T follicular helper cell (primary cell): Measurements from ENCODE around the gene MAP2K4.

Experiments
- DNase-seq: peaks from one replicate; pipeline ENCODE4 v3.0.0-alpha.2; 2020; ENCODE audit warnings: low read depth

The MAP2K4 gene

DNA sequence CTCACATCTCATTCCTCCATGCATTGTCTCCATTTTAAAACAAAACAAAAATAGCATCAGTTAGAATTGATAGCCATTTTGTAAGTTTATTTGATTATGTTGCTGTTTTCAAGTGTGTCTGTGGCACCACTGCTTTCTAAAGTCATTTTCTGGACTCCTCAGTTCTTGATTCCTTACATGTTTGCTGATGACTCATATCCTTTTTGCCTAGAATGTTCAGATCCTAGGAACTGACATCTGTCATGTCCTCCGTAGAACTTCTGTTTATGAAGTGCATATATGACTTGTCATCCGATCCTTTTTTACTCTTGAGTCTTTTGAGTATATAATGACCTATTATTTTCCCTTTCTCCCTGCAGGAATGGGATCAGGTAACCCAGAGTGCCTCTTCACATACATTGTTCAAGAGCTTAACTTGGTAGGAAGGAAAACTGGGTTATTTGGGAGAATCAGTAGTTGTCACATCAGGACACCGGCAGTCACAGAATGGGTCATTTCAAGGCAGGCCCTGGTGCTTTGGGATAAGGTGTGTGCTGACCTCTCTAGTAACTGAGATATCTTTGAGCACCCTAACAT, 69.2 kb downstream of the MAP2K4 start:
- DNase-seq, result no peak

DNA sequence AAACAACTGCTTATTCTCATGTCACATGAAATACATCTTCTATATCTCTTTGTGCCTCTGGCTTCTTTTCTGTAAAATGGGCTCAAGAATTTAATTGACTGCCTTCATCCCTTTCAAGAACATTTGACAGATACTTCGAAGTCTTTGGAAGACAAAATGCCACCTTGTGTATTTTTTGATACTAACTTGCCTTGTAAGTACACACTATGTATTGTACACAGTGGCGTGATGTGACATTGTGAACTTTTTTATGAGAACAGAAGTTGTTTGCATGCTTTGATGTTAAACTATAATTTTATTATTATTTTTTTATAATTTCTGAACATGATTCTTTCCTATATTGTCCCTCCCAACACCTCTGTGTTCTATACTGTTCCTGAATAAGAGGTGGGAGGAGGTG, 73.7 kb downstream of the MAP2K4 start:
- DNase-seq, result no peak

DNA sequence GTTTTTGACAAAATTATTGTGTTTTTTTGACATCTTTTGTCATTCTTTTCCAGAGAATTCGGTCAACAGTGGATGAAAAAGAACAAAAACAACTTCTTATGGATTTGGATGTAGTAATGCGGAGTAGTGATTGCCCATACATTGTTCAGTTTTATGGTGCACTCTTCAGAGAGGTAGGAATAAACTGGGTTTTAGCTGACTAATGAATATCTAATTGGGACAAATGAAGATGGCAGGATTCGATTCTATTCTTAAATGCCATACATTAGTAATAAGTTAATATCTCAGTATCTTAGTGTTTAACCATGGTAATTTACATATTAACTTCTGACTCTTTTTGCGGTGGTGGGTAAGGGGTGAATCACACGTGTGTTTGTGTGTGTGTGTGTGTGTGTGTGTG, 74.8 kb downstream of the MAP2K4 start:
- no peak for DNase-seq

DNA sequence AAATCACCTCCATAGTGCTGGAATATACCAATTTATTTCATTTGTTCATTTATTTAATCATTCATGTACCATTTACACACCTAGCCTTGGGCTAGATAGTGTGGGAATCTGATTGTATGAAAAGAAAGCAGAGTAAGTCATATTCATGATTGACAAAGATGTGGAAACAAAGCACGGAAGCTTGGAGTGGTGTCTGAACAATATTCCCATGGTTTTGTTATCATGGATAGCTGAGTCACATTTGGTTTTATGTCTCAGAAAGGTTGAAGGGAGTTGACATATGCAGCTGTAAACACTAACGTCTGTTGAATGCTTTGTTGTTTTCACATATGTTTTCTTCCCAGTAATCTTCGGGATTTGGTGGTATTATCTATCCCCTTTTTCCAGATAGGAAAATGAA, 76.6 kb downstream of the MAP2K4 start:
- DNase-seq, result no peak

DNA sequence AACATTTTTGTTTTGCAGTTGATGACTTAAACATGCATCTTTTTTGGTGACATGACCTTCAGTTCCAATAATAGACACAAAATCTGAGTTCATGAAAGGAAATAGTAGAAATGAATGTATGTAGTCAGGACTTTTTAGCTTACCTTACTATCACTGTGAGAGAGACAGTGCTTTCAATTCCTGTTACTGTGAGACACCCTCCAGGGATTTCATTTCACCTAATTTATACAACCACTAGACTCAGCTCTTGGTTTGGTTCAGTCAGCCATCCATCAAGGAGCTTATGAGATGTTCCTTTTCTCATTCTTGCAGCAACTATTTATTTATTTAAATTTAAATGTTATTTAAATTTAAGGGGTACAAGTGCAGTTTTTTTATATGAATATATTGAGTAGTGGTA, 77.9 kb downstream of the MAP2K4 start:
- DNase-seq, result no peak

DNA sequence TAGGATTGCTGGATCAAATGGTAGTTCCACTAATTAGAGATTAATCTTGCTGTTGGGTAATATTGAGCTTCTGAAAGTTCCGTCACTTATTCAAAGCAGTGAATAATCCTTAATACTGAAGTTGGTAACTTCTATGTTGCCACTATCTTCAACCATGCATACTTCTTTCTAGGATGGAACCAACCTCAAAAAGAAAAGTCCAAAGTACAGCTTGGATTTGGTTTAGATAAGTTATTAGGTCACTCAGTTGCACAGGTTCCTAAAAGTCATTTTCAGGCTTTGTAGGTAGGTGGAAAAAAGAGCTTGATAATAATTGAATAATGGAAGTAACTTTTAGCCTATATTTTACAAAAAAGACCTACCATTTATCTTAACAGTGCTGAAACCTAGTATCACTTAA, 78.7 kb downstream of the MAP2K4 start:
- DNase-seq, result no peak

DNA sequence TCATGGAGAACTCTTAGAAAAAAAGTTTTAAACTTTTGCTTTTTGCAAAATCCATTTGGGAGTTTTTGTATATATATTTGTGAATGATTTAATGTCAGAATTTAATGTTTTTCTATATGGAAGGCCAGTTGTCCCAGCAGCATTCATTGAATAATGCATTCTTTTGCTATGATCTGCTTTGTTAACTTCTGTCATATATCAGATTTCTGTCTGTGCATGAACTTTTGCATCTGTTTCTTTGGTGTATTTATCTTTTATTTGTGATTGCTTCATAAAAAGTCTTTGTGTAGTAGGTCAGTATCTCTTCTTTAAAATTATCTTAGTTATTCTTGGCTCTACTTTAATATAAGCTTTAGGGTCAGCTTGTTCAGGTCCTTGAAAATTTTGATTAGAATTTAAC, 84.2 kb downstream of the MAP2K4 start:
- no peak for DNase-seq

DNA sequence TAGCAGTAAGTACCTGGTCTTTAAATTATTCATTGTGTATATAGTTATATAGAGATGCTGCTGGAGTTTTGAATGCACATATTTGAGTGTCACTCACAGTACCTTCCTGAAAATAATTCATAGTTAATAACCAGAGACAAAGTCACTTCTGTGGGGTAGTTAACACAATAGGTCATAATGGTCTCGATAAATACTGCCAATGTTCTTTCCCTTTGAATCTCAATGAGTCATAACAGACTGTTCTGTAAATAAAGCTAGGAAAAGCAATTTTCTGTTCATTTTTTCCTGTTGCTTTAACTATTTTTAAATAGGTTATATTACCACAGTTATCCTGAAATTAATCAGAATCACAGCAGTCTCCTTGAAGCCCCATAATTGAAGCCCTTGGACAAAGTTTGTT, 87.2 kb downstream of the MAP2K4 start:
- DNase-seq, result no peak

DNA sequence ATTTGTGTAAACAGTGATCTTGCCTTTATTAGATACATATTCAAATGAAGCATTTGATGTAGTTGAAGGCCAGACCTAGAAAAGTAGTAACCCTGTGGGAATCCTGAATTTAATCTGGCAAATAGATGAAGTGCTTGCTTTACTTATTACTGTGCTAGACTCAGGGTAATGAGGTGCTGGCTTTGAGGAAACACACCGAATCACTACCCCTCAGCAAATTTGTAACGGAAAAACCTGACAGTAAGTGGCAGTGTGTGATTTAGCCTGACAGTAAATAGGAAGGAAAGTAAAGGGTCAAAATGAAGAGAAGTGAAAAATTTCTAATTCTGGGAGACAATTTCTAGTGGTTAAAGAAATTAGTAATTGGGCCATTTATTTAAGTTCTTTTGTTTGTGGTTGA, 90.2 kb downstream of the MAP2K4 start:
- DNase-seq, result no peak

DNA sequence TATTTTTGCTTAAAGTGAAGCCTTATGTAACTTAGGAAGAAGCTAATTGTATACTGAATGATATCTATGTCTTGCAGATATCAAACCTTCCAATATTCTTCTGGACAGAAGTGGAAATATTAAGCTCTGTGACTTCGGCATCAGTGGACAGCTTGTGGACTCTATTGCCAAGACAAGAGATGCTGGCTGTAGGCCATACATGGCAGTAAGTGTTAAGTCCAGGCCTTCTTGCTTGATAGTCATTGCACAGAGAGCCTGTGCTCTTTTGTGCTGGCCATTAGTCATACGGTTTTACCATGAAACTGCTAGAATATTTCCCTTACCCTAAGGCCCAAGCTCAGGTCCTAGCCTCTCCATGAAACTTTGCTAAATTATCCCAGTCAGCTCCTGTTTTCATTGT, 92.5 kb downstream of the MAP2K4 start:
- DNase-seq, result no peak

DNA sequence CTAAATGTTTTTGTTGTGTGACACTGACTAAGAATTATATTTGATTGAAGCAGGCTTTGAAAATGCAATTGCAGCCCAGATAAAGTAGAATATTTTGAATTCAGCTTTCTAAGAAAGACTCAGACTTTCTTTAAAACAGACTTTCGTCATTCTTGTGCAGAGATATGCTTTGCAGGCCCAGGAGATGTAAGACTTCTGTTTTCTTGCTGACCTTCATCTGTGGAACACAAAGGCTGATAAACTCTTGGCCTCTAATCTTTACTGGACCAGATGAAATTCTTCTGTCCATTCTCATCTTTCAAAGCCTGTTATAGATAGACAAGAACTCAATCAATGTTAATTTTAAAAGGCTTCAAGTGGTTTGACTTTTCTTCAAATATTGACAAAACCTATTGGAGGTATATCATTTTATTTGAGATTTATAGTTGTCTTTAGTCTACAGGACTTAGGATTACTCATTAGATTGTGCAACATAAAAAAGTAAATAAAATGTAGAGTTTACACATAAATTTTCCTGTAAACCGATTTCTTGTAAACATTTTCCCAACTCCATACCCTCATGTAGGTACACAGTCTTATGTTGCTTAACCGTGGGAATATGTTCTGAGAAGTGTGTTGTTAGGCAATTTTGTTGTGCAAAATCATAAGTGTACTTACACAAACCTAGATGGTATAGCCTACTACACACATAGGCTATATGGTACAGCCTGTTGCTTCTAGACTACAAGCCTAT, 94.2 kb downstream of the MAP2K4 start:
- DNase-seq, result no peak

DNA sequence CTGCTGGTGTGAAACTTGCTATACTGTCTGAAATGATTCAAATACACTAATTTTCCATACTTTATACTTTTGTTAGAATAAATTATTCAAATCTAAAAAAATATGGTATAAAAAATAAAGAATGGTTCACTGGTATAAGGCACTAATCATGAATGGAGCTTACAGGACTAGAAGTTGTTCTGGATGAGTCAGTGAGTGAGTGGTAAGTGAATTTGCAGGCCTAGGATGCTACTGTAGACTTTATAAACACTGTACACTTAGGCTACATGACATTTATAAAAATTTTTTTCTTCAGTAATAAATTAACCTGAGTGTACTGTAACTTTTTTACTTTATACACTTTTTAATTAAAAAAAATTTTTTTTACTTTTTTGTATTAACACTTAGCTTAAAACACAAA, 95.5 kb downstream of the MAP2K4 start:
- DNase-seq, result no peak

DNA sequence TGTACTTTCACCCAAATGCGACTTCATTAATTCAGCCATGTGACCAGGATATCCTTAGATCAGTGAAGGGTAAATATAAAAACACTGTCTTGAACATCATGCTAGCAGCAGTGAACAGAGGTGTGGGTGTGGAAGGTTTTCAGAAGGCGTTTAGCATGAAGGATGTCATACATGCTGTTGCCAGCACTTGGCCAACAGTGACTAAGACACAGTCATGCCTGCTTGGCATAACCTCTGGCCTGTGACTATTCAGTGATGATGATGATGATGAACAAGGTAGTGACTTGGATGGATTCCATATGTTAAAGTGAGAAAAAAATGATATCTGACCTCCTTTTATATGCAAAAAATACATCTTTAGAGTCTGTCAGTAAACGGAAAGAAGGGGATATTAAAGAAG, 97.9 kb downstream of the MAP2K4 start:
- no peak for DNase-seq

DNA sequence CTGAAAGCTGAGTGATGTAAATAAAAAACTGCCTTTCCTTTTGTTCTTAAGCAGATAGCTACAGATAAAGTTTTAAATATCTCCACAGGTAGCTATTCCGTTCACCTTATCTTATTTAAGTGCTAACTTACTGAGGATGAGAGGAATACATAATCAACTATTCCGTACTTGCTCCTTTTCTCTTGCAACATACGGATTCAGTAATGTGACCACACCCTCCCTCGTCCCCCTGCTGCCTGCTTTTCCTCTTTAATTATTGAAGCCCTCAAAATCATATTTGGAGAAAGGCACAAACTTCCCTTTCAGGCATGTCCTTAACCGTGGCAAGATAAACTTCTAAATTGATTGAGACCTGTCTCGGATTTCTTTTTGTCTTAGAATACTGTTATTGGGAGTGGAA, 101.4 kb downstream of the MAP2K4 start:
- no peak for DNase-seq

DNA sequence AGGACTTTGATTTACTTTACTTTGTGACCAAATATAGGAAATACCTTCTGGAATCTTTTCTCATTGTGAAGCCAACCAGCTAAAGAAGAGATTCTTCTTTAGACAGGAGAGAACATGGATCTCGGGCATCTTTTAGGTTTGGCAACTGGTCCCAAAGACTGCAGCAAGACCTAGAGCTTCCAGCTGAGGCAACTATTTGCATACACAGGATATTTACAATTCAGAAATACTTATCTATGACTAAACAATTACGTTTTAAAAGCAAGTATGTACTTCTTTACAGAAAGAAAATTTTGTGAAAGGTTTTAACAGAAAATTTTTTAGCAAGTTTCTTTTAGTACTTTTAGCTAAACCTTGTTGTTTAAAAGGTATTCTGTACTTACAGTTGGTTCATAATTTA, 106.5 kb downstream of the MAP2K4 start:
- no peak for DNase-seq

DNA sequence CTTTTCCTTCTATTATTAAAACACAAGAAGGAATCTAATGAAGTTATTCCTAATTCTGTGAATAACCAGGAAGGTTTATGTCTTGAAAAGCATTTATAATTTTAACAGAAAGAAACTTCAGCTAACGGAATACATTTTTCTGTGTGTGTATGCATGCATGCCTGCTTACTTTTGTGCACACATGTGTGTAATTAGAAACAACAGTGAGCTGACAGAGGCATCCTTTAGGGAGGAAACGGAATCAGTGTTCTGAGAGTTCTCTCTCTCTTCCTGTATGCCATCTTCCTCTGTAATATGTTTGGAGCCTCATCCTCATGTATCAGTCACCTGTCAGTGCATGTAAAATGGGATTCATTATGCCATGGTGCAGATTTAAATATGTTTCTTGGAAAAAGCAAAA, 107.0 kb downstream of the MAP2K4 start:
- DNase-seq, result no peak

DNA sequence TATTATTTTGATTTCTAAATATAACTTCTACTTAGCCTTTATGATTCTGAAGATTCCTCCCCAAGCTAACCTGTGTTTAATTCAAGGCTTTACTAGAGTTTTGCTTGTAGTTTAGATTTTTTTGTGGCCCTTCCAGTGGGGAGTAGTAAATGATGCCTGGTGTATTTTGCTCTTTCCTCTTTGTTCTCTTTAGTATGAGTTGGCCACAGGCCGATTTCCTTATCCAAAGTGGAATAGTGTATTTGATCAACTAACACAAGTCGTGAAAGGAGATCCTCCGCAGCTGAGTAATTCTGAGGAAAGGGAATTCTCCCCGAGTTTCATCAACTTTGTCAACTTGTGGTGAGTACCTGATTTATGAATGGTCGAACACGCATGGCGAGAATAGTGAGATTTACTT, 108.3 kb downstream of the MAP2K4 start:
- DNase-seq, result no peak

DNA sequence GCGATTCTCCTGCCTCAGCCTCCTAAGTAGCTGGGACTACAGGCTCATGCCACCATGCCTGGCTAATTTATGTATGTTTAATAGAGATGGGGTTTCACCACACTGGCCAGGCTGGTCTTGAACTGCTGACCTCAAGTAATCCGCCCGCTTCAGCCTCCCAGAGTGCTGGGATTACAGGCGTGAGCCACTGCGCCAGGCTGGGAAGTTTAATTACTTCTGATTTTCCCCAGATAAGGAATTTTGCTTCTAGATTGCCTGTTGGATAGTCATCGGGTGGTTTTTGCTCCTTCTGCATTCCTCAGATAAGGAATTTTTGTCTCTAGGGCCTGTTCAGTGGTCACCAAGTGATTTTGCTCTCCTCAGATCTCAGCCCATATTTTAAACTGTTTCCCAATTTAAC, 112.5 kb downstream of the MAP2K4 start:
- no peak for DNase-seq

DNA sequence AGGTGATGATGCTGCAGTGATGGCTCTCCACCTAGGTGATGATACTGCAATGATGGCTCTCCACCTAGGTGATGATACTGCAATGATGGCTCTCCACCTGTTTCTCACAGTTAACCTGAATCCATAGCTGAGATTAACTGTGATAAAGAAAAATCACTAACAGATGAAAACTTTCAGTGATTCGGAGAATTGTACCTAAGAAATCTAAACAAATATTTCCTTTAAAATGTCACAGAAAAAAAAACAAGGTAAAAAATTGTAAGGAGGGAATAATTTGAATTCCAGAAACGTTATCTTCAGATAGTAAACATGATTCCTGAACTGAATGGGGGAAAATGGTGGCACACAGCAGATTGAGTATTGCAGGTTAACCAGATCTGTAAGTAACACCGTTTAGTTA, 113.4 kb downstream of the MAP2K4 start:
- no peak for DNase-seq

DNA sequence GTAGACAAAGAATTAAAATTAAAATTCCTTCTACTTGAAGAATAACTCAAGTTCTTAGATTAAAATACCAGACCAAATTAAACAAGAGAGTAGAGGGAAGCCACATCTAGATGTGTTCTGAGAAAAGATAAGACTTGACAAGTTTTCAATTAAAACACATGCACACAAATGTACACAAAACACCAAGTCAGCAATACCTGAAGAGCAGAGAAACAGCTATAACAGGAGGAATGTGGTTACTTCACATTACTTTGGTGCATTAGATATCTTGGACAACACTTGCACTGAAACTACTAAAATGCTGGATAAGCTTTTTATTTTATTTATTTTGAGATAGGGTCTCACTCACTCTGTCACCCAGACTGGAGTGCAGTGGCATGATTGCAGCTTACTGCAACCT, 113.9 kb downstream of the MAP2K4 start:
- no peak for DNase-seq

DNA sequence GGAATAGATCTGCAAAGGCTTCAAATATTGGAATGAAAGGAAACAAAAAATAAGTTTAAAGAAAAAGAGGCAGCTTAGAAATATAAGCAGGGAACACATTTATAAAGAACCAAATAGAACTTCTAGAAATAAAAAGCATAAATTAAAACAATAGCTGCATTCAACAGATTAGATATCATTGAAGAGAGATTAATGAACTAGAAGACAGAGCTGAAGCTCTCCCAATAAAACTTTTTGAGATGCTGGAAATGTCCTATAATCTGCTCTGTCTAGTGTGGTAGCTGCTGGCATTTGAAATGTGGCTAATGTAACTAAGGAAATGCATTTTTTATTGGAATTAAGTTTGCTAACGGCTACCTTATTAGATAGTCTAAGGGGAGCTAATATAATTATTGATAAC, 115.6 kb downstream of the MAP2K4 start:
- DNase-seq, result no peak

DNA sequence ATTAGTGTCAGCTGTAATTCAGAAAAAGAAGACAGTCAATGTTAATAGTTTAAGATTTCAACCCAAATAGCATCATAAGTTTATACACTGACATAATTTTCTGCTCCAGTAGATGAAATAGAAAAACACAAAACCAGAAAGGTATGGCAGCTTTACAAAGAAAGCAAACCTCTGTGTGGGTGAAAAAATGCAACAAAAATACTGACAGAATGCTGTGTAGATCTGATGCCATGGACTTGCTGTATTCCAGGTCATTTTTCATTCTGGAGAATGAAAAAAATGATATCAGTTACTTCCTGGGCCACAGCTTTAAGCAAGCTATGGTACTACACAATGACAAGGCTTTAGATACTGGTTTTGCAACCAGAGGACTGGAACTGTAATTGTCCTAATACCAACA, 116.0 kb downstream of the MAP2K4 start:
- no peak for DNase-seq

DNA sequence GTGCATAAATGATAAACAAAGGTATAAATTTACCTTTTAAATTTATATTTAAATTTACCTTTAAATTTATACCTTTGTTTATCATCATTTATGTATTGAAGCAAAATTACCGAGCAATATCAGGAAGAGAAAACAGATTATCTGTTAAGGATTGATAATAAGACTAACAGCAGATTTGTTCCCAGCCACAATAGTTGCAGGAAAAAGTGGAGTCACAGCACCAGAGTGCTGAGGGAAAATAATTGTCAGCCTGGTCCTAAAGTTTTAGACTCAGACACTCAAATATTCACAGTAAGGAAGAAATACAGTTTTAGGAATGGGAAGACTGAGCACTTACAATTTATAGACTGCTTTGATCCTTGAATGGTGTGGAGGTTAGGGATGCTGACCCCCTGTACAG, 117.2 kb downstream of the MAP2K4 start:
- no peak for DNase-seq

DNA sequence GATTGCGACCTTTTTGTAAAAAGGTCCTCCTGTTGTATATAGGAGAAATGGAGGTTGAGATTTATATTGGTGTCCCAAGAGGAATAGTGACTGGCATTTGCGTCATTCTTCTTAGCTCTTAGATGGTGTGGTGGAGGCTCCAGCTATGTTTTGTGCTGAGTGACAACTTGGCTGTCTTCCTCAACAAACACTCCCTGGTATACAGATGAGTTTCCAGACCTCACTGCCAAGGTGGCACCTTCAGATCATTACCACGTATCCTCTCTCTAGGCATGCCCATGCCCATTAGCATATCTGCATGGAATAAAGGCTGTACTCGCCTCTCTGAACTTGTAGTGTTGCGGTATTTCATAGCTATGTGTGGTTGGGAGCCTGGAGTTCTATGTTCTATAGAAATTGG, 120.0 kb downstream of the MAP2K4 start:
- no peak for DNase-seq
